CD4-positive, alpha-beta T cell treated with Interleukin-21 for 1 hour (primary cell): ENCODE measurements around the gene MAML2.

Experiments
- DNase-seq: peaks from one replicate; pipeline ENCODE4 v3.0.0-alpha.2; 2020

Gene MAML2

GRCh38 chr11:96338910-96339705 lies 3.9 kb downstream of the MAML2 start:
- peak; percentile 62 for DNase-seq

- DNase-seq = peak; percentile 29
Observed at GRCh38 chr11:96337541-96338431, 5.2 kb downstream of the MAML2 start.

GRCh38 chr11:96335388-96335787 lies 7.6 kb downstream of the MAML2 start:
- DNase-seq = no peak

GRCh38 chr11:96334219-96334618 lies 8.8 kb downstream of the MAML2 start:
- DNase-seq = no peak

GRCh38 chr11:96333191-96333719 lies 9.7 kb downstream of the MAML2 start:
- DNase-seq = no peak

GRCh38 chr11:96332126-96332771 lies 10.7 kb downstream of the MAML2 start:
- no peak for DNase-seq

- DNase-seq = no peak
Observed at GRCh38 chr11:96331699-96332116, 11.3 kb downstream of the MAML2 start.

- no peak for DNase-seq
Observed at GRCh38 chr11:96330511-96330859, 12.5 kb downstream of the MAML2 start.

- DNase-seq = no peak
Observed at GRCh38 chr11:96329855-96330510, 13.0 kb downstream of the MAML2 start.

GRCh38 chr11:96329419-96329818 lies 13.6 kb downstream of the MAML2 start:
- DNase-seq = no peak

- no peak for DNase-seq
Observed at GRCh38 chr11:96328395-96329010, 14.5 kb downstream of the MAML2 start.

- no peak for DNase-seq
Observed at GRCh38 chr11:96326959-96327358, 16.0 kb downstream of the MAML2 start.

GRCh38 chr11:96324912-96325311 lies 18.1 kb downstream of the MAML2 start:
- DNase-seq = no peak

- no peak for DNase-seq
Observed at GRCh38 chr11:96323642-96323985, 19.4 kb downstream of the MAML2 start.

- no peak for DNase-seq
Observed at GRCh38 chr11:96322775-96323641, 20.0 kb downstream of the MAML2 start.

- no peak for DNase-seq
Observed at GRCh38 chr11:96321091-96321490, 21.9 kb downstream of the MAML2 start.

GRCh38 chr11:96319898-96320656 lies 22.9 kb downstream of the MAML2 start:
- DNase-seq = no peak

- DNase-seq = no peak
Observed at GRCh38 chr11:96318850-96319249, 24.1 kb downstream of the MAML2 start.

- DNase-seq = no peak
Observed at GRCh38 chr11:96318399-96318798, 24.6 kb downstream of the MAML2 start.

GRCh38 chr11:96317985-96318384 lies 25.0 kb downstream of the MAML2 start:
- no peak for DNase-seq

- no peak for DNase-seq
Observed at GRCh38 chr11:96317571-96317970, 25.4 kb downstream of the MAML2 start.
